ENCODE results near the gene GPD1L. TPM values are rescaled to one million over a fixed set of nuclear protein-coding genes. Genes with fewer than 3 reads are reported as not detected.
"Not testable (repeated sequence)": the region's sequence is repeated elsewhere in the genome, so short reads cannot be mapped to it uniquely, and the experiment has no call there.

GPD1L gene
- polyA plus RNA-seq, 1 donor from 2014 or later = 18.2 TPM

DNA sequence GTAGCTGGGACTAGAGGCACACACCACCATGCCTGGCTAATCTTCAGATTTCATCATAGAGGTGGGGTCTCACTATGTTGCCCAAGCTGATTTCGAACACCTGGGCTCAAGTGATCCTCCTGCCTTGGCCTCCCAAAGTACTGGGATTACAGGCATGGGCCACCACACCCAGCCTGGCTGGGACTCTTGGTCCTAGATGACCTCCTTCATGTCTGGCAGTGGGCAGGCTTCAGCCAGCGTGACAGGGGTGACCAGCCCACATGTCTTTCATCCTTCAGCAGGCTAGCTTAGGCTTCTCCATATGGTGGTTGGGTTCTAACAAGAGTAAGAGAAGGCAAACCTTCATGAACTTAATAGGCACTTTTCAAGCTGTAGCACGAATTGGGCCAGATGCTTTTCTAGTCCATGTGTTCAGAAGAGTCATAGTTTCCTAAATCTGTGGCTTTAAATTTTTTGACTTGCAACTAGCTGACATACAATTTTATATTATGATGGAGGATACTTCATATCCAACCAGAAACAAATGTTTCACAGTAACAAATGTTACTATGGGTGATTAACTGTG is 7.6 kb downstream of the GPD1L start:
- Histone ChIP-seq H3K27me3 (ENCODE audit: insufficient read depth, low read depth, low read length) (no peaks in the 10 kb centered on the region), H3K9me2 (ENCODE audit: insufficient read depth, low read length) (no peaks in the 10 kb centered on the region), H4K20me1 (ENCODE audit: insufficient read depth) (no peaks in the 10 kb centered on the region), H3K36me3 (ENCODE audit: insufficient read depth, low read length) (no peaks in the 10 kb centered on the region), H3F3A (ENCODE audit: insufficient read depth, low read length, poor library complexity, severe bottlenecking) (no peaks in the 10 kb centered on the region), H2AFZ (ENCODE audit: low read depth, low read length) (no peak overlapping the region), H3K79me2 (replicated peaks; ENCODE audit: insufficient read depth, low read length) (no peaks in the 10 kb centered on the region), H3K4me3 (ENCODE audit: low read length) (no peak overlapping the region), H3K27ac (ENCODE audit: low read length) (no peak overlapping the region), H3K4me2 (ENCODE audit: low read length) (no peak overlapping the region), H3K9me3 (ENCODE audit: low read length) (no peaks in the 10 kb centered on the region), H3K9ac (ENCODE audit: low read length) (no peak overlapping the region)
- TF ChIP-seq RAD21 (conservative IDR thresholded peaks at IDR 0.05) (no peak), POLR2AphosphoS5 (IDR thresholded peaks at IDR 0.05) (no peak), EZH2 (IDR thresholded peaks at IDR 0.05; ENCODE audit: borderline replicate concordance, insufficient read depth, low read length, poor library complexity, severe bottlenecking) (no peak), SMC3 (conservative IDR thresholded peaks at IDR 0.05; ENCODE audit: poor library complexity) (no peak), MXI1 (conservative IDR thresholded peaks at IDR 0.05; ENCODE audit: poor library complexity, severe bottlenecking) (no peak), TAF1 (IDR thresholded peaks at IDR 0.05; ENCODE audit: low read depth) (no peak), EP300 (conservative IDR thresholded peaks at IDR 0.05; ENCODE audit: poor library complexity, severe bottlenecking) (no peak)
- TF ChIP-seq, protein P1, sequence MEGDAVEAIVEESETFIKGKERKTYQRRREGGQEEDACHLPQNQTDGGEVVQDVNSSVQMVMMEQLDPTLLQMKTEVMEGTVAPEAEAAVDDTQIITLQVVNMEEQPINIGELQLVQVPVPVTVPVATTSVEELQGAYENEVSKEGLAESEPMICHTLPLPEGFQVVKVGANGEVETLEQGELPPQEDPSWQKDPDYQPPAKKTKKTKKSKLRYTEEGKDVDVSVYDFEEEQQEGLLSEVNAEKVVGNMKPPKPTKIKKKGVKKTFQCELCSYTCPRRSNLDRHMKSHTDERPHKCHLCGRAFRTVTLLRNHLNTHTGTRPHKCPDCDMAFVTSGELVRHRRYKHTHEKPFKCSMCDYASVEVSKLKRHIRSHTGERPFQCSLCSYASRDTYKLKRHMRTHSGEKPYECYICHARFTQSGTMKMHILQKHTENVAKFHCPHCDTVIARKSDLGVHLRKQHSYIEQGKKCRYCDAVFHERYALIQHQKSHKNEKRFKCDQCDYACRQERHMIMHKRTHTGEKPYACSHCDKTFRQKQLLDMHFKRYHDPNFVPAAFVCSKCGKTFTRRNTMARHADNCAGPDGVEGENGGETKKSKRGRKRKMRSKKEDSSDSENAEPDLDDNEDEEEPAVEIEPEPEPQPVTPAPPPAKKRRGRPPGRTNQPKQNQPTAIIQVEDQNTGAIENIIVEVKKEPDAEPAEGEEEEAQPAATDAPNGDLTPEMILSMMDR (IDR thresholded peaks at IDR 0.05; ENCODE audit: poor library complexity, severe bottlenecking) = no peak
- TF ChIP-seq, protein P2, sequence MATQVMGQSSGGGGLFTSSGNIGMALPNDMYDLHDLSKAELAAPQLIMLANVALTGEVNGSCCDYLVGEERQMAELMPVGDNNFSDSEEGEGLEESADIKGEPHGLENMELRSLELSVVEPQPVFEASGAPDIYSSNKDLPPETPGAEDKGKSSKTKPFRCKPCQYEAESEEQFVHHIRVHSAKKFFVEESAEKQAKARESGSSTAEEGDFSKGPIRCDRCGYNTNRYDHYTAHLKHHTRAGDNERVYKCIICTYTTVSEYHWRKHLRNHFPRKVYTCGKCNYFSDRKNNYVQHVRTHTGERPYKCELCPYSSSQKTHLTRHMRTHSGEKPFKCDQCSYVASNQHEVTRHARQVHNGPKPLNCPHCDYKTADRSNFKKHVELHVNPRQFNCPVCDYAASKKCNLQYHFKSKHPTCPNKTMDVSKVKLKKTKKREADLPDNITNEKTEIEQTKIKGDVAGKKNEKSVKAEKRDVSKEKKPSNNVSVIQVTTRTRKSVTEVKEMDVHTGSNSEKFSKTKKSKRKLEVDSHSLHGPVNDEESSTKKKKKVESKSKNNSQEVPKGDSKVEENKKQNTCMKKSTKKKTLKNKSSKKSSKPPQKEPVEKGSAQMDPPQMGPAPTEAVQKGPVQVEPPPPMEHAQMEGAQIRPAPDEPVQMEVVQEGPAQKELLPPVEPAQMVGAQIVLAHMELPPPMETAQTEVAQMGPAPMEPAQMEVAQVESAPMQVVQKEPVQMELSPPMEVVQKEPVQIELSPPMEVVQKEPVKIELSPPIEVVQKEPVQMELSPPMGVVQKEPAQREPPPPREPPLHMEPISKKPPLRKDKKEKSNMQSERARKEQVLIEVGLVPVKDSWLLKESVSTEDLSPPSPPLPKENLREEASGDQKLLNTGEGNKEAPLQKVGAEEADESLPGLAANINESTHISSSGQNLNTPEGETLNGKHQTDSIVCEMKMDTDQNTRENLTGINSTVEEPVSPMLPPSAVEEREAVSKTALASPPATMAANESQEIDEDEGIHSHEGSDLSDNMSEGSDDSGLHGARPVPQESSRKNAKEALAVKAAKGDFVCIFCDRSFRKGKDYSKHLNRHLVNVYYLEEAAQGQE (IDR thresholded peaks at IDR 0.05; ENCODE audit: borderline replicate concordance) = no peak

DNA sequence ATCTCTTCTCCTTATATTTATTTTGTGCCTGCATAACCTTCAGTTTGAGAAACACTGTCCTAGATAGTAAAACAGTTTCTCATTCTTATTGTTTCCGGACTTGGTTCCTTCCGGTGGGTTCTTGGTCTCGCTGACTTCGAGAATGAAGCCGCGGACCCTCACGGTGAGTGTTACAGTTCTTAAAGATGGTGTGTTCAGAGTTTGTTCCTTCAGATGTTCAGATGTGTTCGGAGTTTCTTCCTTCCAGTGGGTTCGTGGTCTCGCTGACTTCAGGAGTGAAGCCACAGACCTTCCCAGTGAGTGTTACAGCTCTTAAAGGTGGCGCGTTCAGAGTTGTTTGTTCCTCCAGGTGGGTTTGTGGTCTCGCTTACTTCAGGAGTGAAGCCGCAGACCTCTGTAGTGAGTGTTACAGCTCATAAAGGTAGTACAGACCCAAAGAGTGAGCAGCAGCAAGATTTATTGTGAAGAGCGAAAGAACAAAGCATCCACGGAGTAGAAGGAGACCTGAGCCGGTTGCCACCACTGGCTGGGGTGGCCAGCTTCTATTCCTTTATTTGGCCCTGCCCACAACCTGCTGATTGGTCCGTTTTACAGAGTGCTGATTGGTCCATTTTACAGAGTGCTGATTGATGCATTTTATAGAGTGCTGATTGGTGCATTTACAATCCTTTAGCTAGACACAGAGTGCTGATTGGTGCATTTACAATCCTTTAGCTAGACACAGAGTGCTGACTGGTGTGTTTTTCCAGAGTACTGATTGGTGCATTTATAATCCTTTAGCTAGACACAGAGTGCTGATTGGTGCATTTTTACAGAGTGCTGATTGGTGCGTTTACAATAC is 8.3 kb downstream of the GPD1L start:
- H3K9me3 ChIP-seq (ENCODE audit: low read length); H4K20me1 ChIP-seq (ENCODE audit: insufficient read depth); H3K79me2 ChIP-seq (replicated peaks; ENCODE audit: insufficient read depth, low read length); H2AFZ ChIP-seq (ENCODE audit: low read depth, low read length); H3K9me2 ChIP-seq (ENCODE audit: insufficient read depth, low read length); H3F3A ChIP-seq (ENCODE audit: insufficient read depth, low read length, poor library complexity, severe bottlenecking); H3K9ac ChIP-seq (ENCODE audit: low read length); H3K27me3 ChIP-seq (ENCODE audit: insufficient read depth, low read depth, low read length); H3K27ac ChIP-seq (ENCODE audit: low read length); H3K4me2 ChIP-seq (ENCODE audit: low read length); H3K4me3 ChIP-seq (ENCODE audit: low read length); H3K36me3 ChIP-seq (ENCODE audit: insufficient read depth, low read length): not testable (repeated sequence)
